DMS114 treated with DMSO at 0.1 percent for 48 hours (cell line): ENCODE measurements around the gene ISG15.
"Not testable (repeated sequence)": the region's sequence is repeated elsewhere in the genome, so short reads cannot be mapped to it uniquely, and the experiment has no call there.

ENCODE experiments used
- DNase-seq: peaks from one replicate; lab custom pipeline; 2025; ENCODE audit not compliant: unreplicated experiment; lab: John Stamatoyannopoulos, UW

ISG15 gene

GRCh38 chr1:975365-975764 is 37.9 kb upstream of the ISG15 start:
- DNase-seq: no peak

GRCh38 chr1:975896-976683 is 37.2 kb upstream of the ISG15 start:
- DNase-seq: peak; percentile 63

- DNase-seq: not testable (repeated sequence)
These were observed 36.5 kb upstream of the ISG15 start for GRCh38 chr1:976791-977190.

- no peak for DNase-seq
These were observed 35.0 kb upstream of the ISG15 start for GRCh38 chr1:978069-978834.

- DNase-seq: no peak
These were observed 34.2 kb upstream of the ISG15 start for GRCh38 chr1:978835-979743.

- no peak for DNase-seq
These were observed 33.6 kb upstream of the ISG15 start for GRCh38 chr1:979744-980072.

GRCh38 chr1:980137-980571 is 33.1 kb upstream of the ISG15 start:
- no peak for DNase-seq

GRCh38 chr1:980602-981395 is 32.5 kb upstream of the ISG15 start:
- DNase-seq: no peak

GRCh38 chr1:981491-981954 is 31.8 kb upstream of the ISG15 start:
- no peak for DNase-seq

- DNase-seq: no peak
These were observed 31.2 kb upstream of the ISG15 start, which contains the start of gene PERM1 for GRCh38 chr1:981955-982558. Gene PERM1 (minus strand): TSS chr1:982093. CDS start chr1:981029, 1,064 bp downstream.

- no peak for DNase-seq
These were observed 30.4 kb upstream of the ISG15 start for GRCh38 chr1:982765-983436.

GRCh38 chr1:983798-984475 is 29.4 kb upstream of the ISG15 start:
- no peak for DNase-seq

GRCh38 chr1:984476-984814 is 28.9 kb upstream of the ISG15 start:
- DNase-seq: no peak

- DNase-seq: no peak
These were observed 28.2 kb upstream of the ISG15 start for GRCh38 chr1:985126-985525.

GRCh38 chr1:988061-988460 is 25.2 kb upstream of the ISG15 start:
- DNase-seq: not testable (repeated sequence)

- DNase-seq: not testable (repeated sequence)
These were observed 22.0 kb upstream of the ISG15 start for GRCh38 chr1:991275-991674.

- no peak for DNase-seq
These were observed 21.4 kb upstream of the ISG15 start for GRCh38 chr1:991895-992294.

GRCh38 chr1:992362-992761 is 20.9 kb upstream of the ISG15 start:
- no peak for DNase-seq

- no peak for DNase-seq
These were observed 19.8 kb upstream of the ISG15 start for GRCh38 chr1:993379-993995.
